Mesothelial cell of epicardium (in vitro differentiated cells): ENCODE data around the gene CCNL1. TPM values are rescaled to one million over a fixed set of nuclear protein-coding genes. Genes with fewer than 3 reads are reported as not detected.

Experiments
- DNase-seq, 2 experiments: peaks; one replicate each; pipeline ENCODE4 v3.0.0; 2021; ENCODE audit warnings: low spot score in 2 of 2; ENCODE audit not compliant: unreplicated experiment in 2 of 2
- H3K27ac Mint-ChIP-seq: 2 replicates; pipeline ENCODE4 v1.8.0; 2021; ENCODE audit warnings: mixed read lengths
- H3K27me3 Mint-ChIP-seq: 2 replicates; pipeline ENCODE4 v1.8.0; 2021; ENCODE audit warnings: low read depth, mixed read lengths
- H3K36me3 Mint-ChIP-seq: 2 replicates; pipeline ENCODE4 v1.8.0; 2021; ENCODE audit warnings: mixed read lengths
- H3K4me1 Mint-ChIP-seq: 2 replicates; pipeline ENCODE4 v1.8.0; 2021; ENCODE audit warnings: mixed read lengths
- H3K4me3 Mint-ChIP-seq: 2 replicates; pipeline ENCODE4 v1.8.0; 2021; ENCODE audit warnings: mild to moderate bottlenecking, moderate library complexity, mixed read lengths
- H3K9me3 Mint-ChIP-seq: 2 replicates; pipeline ENCODE4 v1.8.0; 2021; ENCODE audit warnings: mixed read lengths
- total RNA-seq: library from RNA; stranded (reverse); gene quantifications from 3 replicates; pipeline ENCODE4 v1.2.1, GENCODE V29; 2021
- TF ChIP-seq, protein P1 (sequence below): fragments of 200-600 bp; sonication (generic); IDR thresholded peaks from one replicate; pipeline ENCODE4 v1.5.0; 2021; ENCODE audit warnings: antibody characterized with exemption; ENCODE audit not compliant: unreplicated experiment

CCNL1 gene
- total RNA-seq, result 248 to 276 TPM (median 261 TPM) in 3 replicates

DNA sequence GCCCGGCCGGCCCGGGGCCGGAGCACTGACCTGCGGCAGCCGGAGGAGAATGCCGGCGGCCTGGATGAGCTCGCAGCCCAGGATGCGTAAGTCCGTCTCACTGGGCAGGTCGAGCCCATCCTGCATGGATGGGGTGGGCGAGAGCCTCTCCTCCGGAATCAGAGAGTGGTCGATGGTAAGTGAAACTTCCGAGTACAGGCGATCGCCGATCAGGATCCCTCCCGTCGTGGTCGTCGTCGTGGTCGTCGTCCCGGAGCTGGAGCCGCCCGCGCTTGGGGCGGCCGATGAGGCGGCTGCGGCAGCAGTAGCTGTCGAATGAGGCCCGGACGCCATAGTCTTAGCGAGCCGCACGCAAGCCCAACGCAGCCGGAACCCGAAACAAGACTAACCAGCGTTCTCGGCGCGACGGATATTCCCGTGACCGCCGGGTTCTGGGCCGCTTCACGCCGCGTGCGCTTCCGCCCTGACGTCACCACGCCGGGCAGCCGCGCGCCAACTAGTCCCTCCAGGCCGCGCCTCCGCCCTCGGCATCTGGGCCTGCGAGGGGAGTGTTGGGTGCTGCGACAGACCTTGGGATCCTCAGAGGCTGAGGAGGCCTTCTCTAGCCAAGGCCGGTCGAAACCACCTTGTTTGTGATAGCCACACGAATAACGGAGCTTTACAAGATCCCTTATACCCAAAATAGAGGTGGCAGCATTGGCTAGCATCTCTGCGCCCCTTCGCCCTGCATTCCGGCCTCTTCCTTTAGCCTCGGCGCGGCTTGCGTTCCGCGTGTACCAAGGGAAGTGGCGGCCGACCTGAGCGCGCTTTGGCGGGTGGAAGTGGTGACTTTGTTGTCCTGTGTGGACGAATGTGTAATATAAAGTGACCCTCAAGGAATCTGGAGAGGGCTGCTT lies at the start of gene CCNL1:
Gene CCNL1 (minus strand): TSS at position 386 of the 896 bp plus-strand sequence. CDS start 53 bp downstream, at position 333.
- TF ChIP-seq, protein P1, sequence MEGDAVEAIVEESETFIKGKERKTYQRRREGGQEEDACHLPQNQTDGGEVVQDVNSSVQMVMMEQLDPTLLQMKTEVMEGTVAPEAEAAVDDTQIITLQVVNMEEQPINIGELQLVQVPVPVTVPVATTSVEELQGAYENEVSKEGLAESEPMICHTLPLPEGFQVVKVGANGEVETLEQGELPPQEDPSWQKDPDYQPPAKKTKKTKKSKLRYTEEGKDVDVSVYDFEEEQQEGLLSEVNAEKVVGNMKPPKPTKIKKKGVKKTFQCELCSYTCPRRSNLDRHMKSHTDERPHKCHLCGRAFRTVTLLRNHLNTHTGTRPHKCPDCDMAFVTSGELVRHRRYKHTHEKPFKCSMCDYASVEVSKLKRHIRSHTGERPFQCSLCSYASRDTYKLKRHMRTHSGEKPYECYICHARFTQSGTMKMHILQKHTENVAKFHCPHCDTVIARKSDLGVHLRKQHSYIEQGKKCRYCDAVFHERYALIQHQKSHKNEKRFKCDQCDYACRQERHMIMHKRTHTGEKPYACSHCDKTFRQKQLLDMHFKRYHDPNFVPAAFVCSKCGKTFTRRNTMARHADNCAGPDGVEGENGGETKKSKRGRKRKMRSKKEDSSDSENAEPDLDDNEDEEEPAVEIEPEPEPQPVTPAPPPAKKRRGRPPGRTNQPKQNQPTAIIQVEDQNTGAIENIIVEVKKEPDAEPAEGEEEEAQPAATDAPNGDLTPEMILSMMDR, result no peak
- Mint-ChIP-seq H3K4me3 (peak within 1 kb of the TSS; percentile 94), H3K9me3 (no peaks in the 10 kb centered on the region), H3K27me3 (no peaks in the 10 kb centered on the region), H3K27ac (peak within 1 kb of the TSS; percentile 99), H3K4me1 (peaks cover 46% of the 10 kb centered on the region), H3K36me3 (peaks cover 19% of the 10 kb centered on the region)
- DNase-seq, result peak; percentile 89 to 95

DNA sequence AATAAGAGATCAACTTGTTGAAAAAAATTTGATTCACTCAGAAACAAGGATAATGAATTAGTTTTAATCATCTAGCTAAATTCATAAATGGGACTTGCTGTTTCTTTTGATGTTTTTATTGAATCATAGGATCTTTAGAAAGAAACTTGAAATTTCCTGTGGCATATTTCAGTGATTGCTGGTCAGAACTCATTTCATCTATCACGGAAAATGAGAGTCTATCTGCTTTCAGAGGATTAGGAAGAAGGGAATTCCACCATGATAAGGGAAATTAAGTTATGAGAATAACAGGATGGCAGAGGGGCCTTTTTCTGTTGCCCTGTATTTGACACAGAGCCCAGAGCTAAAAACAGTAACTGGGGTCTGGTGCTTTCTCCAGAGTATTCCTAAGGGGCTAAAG lies 44.9 kb upstream of the CCNL1 start:
- Mint-ChIP-seq H3K4me1 (peaks cover 20% of the 10 kb centered on the region), H3K27me3 (no peaks in the 10 kb centered on the region), H3K9me3 (no peaks in the 10 kb centered on the region), H3K36me3 (no peaks in the 10 kb centered on the region), H3K27ac (peak overlapping the region; percentile 75), H3K4me3 (no peak overlapping the region)
- TF ChIP-seq, protein P1, result no peak
- DNase-seq, result no peak

GRCh38 chr3:157204431-157204830 lies 44.5 kb upstream of the CCNL1 start:
- H3K27ac Mint-ChIP-seq, result peak overlapping the region; percentile 83
- H3K27me3 Mint-ChIP-seq, result no peaks in the 10 kb centered on the region
- TF ChIP-seq, protein P1, result peak; percentile 50
- H3K4me1 Mint-ChIP-seq, result peaks cover 20% of the 10 kb centered on the region
- H3K9me3 Mint-ChIP-seq, result no peaks in the 10 kb centered on the region
- H3K4me3 Mint-ChIP-seq, result no peak overlapping the region
- no peaks in the 10 kb centered on the region for H3K36me3 Mint-ChIP-seq
- no peak for DNase-seq

DNA sequence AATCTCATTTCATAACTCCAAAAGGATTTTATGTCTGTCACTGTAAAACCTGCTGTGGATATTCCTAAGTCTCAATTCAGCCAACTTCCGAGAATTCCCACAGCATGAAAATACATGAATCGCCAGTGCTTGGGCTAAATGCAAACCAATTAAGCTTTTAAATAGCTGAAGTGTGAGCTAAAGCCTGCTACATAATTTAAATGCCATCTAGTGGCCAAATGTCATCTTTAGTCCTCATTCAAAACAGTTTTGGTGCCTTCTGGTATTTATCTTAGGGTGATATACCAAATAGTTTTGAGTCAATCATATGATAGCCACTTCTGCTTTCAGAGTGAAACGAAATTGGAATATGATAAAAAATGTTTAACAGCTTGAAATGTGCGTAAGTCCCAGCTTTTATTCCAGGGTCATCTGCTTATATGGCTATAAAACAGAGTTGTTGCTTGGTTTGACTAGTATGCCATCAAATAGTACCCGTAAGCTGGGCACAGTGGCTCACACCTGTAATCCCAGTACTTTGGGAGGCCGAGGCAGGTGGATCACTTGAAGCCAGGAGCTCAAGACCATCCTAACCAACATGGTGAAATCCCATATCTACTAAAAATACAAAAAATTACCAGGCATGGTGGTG lies 41.8 kb upstream of the CCNL1 start:
- peaks cover 5% of the 10 kb centered on the region for H3K9me3 Mint-ChIP-seq
- peaks cover 20% of the 10 kb centered on the region for H3K4me1 Mint-ChIP-seq
- H3K27ac Mint-ChIP-seq, result no peak overlapping the region
- DNase-seq, result no peak
- TF ChIP-seq, protein P1, result no peak
- no peak overlapping the region for H3K4me3 Mint-ChIP-seq
- no peaks in the 10 kb centered on the region for H3K27me3 Mint-ChIP-seq
- H3K36me3 Mint-ChIP-seq, result no peaks in the 10 kb centered on the region

GRCh38 chr3:157199841-157200240 lies 39.9 kb upstream of the CCNL1 start:
- peaks cover 4% of the 10 kb centered on the region for H3K36me3 Mint-ChIP-seq
- no peak for DNase-seq
- peaks cover 22% of the 10 kb centered on the region for H3K9me3 Mint-ChIP-seq
- H3K4me3 Mint-ChIP-seq, result no peak overlapping the region
- no peak overlapping the region for H3K27ac Mint-ChIP-seq
- TF ChIP-seq, protein P1, result no peak
- H3K27me3 Mint-ChIP-seq, result no peaks in the 10 kb centered on the region
- peaks cover 12% of the 10 kb centered on the region for H3K4me1 Mint-ChIP-seq
